Stimulated activated CD8-positive, alpha-beta memory T cell treated with anti-CD3 and anti-CD28 coated beads, Interleukin-12 subunit alpha, Interleukin-12 subunit beta, amount 100 ng/mL, for 1 hour (primary cell): ENCODE measurements around the gene KLRF1.
A peak's percentile ranks its signal among the peaks of the same experiment; 100 is the strongest.

ENCODE experiments used
- DNase-seq: peaks from one replicate; pipeline ENCODE4 v3.0.0-alpha.2; 2020; ENCODE audit warnings: low read depth

KLRF1 gene

DNA sequence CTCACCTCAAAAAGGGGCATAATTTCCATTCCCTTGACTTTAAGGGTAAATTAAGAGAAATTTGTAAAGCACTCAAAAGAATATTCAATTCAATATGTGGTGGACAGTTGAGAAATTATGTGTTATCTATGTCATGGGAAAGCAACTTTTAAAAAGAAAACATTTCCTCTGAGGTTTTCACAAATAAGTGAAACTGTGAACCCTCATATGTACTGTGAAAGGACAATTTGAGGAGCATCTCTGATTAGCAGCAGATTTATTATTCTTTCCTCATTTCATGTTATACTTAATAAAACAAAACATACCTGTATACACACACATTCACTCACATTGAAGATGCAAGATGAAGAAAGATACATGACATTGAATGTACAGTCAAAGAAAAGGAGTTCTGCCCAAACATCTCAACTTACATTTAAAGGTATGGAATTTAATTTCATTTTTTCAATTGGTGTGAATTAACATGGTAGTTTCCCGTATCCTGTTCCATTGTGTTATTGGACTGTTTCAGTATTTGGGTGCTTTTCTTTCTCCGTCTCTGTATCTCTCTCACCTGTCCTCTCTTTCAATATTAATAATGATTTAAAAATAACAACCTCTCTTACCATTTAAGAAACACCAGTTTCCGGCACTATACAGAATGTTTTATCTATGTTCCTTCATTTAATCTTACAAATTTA, at the start of gene KLRF1:
TSS of gene KLRF1 (plus strand) at position 273 of the 680 bp plus-strand sequence. CDS start at position 337, 64 bp downstream.
- no peak for DNase-seq

DNA sequence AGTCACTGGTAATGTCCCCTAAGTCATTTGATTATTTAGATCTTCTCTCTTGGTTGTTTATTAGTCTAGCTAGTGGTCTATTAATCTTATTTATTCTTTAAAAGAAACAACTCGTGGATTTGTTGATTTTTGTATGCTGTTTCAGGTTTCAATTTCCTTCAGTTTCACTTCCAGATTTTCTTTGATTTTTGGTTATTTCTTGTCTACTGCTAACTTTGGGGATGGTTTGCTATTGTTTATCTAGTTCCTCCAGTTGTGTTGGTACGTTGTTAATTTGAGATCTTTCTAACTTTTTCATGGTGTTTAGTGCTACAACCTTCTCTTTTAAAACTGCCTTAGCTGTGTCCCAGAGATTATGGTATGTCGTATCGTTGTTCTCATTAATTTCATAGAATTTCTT, 48.1 kb upstream of the KLRF1 start:
- DNase-seq, result no peak

DNA sequence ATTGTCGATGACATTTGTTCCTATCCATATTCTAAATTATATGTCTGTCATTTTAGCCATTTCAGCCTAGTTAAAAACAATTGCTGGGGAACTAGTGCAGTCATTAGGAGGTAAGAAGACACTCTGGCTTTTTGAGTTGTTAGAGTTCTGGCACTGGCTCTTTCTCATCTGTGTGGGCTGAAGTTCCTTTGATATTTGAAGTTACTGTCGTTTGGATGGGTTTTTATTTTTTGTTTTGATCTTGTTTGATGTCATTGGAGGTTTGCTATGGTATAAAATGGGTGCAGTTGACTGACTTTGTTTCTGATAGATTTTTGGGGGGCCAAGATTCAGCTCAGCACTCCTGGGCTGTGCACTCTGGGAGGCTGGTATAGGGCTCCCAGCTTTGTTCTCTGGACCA, 45.9 kb upstream of the KLRF1 start:
- no peak for DNase-seq

- no peak for DNase-seq
Measured at GRCh38 chr12:9782547-9783382, 44.5 kb upstream of the KLRF1 start.

GRCh38 chr12:9784326-9784725, 43.0 kb upstream of the KLRF1 start:
- DNase-seq, result no peak

- DNase-seq, result no peak
Measured at GRCh38 chr12:9784816-9785215, 42.5 kb upstream of the KLRF1 start.

- DNase-seq, result no peak
Measured at GRCh38 chr12:9786726-9787717, 40.3 kb upstream of the KLRF1 start.

GRCh38 chr12:9792185-9792900, 34.9 kb upstream of the KLRF1 start:
- DNase-seq, result no peak

DNA sequence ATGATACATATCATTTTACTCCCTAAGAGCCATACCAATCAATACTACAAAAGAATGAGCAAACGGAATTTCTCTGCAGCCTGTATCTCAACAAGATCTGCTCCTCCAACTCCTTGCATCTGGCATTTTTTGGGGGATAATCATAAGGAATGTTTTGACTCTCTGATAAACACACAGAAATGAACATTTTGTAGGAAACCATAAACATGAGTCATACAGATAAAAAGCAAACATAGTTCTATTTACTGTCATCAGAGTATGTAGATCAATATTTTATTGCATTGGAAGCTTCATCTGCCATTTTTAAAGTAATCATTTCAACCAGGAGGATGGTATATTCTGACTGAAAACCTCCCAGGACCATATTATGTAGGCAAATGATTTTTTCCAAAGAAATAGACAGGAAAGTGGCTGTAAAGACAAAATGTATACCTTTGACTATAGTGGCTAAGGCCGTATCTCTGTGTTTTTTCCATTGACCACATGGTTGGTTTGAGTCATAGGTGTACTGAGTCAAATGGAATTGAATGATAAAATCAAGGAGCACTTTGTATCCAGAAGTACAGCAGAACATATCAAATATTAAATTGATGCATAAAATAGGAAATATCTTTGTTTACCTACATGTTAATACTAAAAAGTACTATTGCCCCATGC, 34.2 kb upstream of the KLRF1 start:
- no peak for DNase-seq

DNA sequence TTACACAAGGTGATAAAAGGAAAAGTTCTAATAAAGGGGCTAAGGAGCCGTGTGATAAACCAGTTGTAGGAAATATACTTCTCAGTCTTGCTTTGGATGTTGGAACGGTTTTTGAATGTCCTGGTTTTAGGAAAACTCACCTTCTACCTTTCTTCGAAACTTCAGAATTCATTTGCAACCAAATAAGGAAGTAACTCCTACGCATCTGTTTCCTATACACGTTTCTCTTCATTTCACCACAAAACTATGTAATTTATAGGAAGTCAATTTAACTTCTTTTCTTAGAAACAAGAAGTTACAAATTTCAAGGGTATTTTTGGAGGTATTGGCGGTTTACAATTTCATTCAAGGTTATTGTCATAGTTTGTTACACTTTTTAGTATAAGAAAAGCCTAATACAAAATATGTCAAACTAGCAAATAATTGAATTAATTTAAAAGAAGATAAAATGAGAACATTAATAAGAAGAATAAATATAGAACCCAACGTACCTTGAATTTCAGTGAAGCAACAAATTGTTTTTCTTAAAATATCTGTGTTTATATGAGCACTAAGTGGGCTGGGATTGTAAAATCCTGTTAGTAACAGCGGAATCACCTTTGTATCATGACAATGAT, 33.4 kb upstream of the KLRF1 start:
- DNase-seq, result no peak

DNA sequence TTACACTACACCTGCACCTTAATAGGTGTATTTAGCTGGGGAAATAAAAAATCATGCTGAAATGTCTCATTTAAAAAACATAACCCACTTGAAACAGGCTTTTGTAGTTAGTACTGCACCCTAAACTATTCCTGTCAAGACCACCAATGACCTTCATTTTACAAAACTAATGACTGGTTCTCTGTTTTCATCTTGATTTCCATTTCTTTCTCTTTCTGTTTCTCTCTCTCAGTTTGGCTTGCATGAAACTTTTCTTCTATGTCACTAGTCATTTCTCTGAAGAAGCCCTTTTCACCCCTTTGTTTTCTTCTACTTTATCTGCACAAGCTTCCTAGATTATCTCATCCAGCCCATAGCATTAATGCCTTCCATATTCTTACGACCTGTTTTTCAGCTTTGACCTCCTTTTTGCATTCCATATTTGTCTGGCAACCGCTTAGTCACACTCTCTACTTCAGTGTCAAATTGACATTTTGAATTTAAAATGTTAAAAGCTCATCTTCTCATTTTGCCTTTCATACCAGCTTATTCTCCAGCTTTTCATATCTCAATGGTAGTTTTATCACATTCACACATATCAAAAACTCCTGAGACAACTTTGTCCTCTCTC, 32.7 kb upstream of the KLRF1 start:
- no peak for DNase-seq

DNA sequence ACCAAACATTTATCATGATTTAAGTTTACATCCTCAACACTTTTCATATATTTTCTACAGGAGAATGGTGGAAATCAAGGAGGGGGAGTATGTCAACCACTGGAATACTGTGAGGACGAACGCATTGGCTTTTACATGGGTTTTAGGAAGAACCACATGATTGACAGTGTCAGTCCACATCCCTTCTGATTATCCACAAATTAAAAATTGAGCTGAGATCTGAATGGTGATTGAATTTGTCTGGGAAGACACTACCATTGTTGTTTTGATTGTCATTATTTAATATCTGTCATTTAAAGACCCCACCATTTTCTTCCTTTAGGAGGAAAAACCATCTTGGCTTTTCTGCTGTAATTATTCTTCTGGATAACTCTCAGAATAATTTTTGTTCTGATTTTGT, 31.3 kb upstream of the KLRF1 start:
- no peak for DNase-seq

GRCh38 chr12:9796346-9796745, 30.9 kb upstream of the KLRF1 start:
- DNase-seq, result no peak

DNA sequence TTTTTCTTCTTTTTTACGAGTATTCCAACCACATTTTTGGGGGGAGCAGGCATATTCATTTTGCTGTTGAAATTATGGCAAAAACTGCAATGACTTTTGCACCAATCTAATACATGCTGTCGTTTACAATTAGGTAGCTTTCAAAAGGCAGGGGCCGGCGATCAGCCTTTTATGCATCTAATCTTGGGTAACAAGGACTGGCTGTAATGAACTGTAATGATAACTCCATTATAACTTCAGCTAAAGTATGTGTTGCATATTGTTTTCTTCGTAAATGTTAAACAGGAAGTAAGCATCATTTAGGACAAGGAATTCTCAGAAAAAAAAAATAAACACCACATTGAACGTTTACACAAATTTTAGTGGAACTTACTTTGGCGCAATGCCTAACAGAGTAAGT, 30.3 kb upstream of the KLRF1 start:
- DNase-seq, result no peak

DNA sequence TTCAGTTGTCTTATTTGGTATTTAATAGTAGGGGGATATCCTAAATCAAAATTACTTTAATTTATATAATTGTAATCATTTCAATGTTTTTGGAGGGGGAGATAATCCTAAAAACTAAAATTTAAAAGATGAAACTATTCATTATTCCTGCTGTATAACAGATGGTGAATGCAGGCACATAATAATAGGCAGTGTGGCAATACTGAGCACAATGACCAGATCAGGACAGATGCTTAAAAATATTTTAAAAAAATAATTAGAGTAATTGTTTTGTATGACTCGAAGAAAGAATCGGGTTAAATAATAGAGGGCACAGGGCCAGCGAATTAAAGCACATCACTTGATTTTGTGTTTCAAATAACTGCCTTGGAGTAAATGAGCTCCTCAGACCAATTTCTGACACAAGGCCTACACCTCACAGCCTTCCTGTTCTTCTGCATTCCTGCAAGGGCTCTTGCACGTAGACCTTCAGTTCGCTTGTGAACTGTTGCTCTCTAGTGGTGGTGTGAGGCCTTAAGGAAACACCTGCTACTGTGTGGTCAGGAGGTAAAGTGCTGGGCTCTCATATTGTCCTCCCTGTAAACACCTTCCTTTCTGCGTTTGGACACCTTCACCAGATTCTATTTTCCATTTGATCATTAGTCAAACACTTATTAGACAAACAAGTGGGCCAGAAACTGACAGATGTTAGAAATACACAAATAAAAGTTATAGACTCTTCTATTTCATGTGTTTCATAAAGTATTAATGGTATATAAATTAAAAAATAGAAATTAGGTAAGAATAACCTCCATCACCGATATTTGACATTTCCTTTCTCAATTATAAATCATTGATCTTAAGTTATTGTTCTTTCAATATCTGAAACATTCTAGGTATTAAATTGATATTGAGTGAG, 29.3 kb upstream of the KLRF1 start:
- peak; percentile 52 for DNase-seq

- DNase-seq, result no peak
Measured at GRCh38 chr12:9799961-9800360, 27.3 kb upstream of the KLRF1 start.

GRCh38 chr12:9805883-9806282, 21.4 kb upstream of the KLRF1 start:
- DNase-seq, result no peak

GRCh38 chr12:9806714-9807113, 20.6 kb upstream of the KLRF1 start:
- no peak for DNase-seq

- no peak for DNase-seq
Measured at GRCh38 chr12:9808504-9808903, 18.8 kb upstream of the KLRF1 start.
